Fibroblast of peridontal ligament (primary cell): ENCODE measurements around the gene SLC8B1.

Experiments
- DNase-seq: peaks from one replicate; pipeline ENCODE4 v3.0.0-alpha.2; 2010; ENCODE audit errors: extremely low read depth

Gene SLC8B1

GRCh38 chr12:113270709-113271009 is 64.2 kb downstream of the SLC8B1 start:
- DNase-seq, result no peak

- DNase-seq, result no peak
Observed at GRCh38 chr12:113269257-113269943, 65.5 kb downstream of the SLC8B1 start.

- no peak for DNase-seq
Observed at GRCh38 chr12:113268621-113269020, 66.3 kb downstream of the SLC8B1 start.

DNA sequence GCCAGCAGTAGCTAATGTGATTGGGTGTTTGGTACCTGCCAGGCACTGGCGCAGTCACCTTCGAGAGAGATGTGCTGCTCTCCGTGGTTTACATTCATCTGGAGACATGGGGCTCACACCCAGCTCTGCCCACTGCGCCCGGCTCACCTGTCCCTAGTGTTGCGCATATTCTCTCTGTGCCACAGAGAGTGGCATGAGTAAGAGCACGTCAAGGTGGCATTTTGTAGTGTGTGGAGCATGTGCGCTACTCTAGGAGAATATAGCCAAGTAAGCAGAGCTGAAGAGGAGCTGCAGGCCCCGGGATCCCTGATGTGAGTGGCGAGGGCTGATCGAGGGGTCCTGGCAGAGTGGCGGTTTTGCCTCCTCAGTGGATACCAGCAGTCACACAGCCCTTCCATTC is 66.8 kb downstream of the SLC8B1 start:
- DNase-seq, result no peak

DNA sequence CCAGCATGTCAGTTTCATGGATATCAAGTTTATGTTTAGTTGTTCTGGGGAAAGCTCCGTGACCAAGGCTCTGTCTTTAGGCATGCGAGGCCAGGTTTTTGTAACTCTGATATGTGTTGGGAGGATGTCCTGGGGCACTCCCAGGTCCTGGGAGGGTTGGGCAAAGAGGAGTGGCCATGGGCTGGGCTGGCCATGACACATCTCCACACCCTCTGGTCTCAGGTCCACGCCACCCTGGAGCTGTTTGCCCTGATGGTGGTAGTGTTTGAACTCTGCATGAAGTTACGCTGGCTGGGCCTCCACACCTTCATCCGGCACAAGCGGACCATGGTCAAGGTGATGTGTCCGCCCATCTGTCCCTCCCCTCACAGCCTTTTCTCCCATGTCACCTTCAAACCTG is 67.3 kb downstream of the SLC8B1 start:
- no peak for DNase-seq

- no peak for DNase-seq
Observed at GRCh38 chr12:113266106-113266895, 68.6 kb downstream of the SLC8B1 start.

DNA sequence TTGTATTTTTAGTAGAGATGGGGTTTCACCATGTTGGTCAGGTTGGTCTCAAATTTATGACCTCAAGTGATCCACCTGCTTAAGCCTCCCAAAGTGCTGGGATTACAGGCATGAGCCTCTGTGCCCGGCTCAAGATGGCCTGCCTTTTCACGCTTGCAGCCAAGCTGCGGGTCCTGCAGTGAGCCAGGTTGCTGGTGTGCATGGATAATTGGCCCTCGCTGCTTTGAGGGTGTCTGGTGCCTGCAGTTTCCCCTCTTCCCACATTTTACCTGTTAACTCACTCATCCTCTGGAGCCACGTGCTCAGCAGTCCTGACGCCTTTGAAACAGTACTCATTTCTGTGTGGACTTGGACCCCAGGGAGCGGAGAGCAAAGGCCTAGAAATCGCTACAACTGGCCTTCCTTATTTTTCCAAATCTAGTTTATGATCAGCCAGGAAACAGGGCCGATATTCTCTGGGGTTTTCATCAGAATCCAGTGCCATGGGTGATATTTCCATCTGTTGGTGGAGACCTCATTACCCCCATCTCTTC is 71.4 kb downstream of the SLC8B1 start:
- no peak for DNase-seq

DNA sequence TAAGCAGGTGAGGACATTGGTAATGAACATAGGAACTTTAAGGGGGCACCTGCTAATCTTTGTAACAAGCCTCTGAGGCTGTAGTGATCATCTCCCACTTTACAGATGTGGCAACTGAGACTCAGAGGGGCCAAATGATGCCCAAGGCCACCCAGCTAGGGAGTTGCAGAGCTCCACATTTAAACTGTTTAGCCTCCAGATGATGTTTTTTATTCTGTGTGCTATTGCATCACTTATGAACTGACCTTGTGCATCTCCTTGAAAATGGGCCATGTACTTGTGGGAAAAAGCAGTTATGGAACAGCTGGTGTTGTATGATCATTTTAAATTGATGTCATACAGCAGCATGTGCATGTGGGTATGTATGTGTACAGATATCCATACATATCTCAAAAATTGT is 72.2 kb downstream of the SLC8B1 start:
- peak; percentile 43 for DNase-seq

DNA sequence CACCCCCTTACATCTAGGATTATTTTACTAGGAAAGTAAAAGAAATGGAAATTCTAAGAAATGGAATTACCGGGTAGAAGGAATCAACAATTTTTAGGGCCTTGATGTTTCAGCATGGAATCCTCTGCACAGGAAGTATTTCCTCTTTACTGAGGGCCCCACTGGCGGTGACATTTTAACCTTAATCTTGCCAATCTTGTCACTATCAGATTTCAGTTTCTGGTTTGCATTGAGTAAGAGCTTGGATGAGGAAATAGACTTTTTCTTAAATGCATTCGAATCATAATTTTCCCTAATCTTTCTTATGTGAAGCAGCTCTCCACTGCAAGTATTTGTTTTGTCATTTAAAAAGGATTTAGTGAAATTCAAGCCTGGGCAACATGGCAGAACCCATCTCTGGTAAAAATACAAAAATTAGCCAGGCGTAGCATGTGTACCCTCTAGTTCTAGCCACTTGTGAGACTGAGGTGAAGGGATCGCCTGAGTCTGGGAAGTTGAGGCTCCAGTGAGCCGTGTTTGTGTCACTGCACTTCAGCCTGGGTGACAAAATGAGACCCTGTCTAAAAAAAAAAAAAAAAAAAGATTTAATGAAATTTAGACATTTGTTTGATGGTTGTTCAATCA is 73.0 kb downstream of the SLC8B1 start:
- peak; percentile 53 for DNase-seq

DNA sequence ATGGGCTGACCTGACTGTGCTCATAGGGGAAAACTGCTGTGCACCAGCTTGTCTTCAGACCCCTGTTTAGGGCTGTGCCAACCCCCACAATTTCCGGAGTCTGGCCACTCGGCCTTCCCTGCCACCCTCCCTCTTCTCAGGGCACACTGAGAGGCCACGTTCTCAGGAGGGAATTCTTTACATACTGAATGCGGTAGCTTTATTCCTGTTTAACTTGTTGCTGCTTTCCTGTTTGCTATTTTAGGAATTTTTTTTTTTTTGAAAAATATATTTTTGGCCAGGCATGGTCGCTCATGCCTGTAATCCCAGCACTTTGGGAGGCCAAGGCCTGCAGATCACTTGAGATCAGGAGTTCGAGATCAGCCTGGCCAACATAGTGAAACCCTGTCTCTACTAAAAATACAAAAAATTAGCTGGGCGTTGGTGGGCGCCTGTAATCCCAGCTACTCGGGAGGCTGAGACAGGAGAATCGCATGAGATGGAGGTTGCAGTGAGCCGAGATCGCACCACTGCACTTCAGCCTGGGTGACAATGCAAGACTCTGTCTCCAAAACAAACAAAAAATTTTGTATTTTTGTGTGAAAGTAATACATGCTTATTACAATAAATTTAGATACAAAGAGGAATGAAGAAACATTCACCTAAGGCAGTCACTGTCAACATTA is 74.1 kb downstream of the SLC8B1 start:
- no peak for DNase-seq

GRCh38 chr12:113260127-113260526 is 74.8 kb downstream of the SLC8B1 start:
- no peak for DNase-seq

- DNase-seq, result no peak
Observed at GRCh38 chr12:113257564-113257963, 77.3 kb downstream of the SLC8B1 start.

DNA sequence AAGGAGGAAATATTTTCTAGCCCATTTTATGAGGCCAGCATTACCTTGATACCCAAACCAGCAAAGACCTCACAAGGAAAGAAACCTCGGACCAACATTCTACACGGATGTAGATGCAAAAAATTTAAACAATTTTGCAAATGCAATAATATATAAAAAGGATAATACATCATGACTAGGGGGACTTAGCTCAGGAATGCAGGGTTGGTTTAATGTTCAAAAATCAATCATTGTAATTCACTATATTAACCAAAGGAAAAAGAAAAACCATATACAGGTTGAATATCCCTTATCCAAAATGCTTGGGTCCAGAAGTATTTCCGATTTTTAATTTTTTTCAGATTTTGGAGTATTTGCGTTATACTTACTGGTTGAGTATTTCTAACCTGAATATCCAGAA is 80.6 kb downstream of the SLC8B1 start:
- no peak for DNase-seq

GRCh38 chr12:113253532-113254285 is 81.2 kb downstream of the SLC8B1 start:
- DNase-seq, result no peak

DNA sequence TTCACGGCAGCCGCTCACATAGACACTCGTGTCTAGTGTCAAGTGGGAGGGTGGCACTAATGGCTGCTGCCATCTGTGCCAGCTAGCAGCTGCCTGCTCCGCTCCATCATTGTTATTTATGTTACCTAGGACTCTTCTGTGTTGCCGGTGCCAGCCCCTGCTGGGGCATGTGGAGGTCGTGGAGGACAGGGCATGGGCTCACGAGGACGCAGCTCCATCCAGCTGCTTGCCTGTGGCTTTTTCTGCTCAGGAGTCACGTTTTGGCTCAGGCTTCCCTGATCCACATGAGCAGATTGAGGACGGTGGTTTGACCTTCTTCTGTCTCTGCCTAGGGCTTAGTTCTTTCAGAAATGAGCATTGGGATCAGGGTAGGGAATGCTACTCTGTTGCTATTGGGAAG is 82.4 kb downstream of the SLC8B1 start:
- no peak for DNase-seq

GRCh38 chr12:113251404-113252070 is 83.4 kb downstream of the SLC8B1 start:
- no peak for DNase-seq

GRCh38 chr12:113250045-113250444 is 84.9 kb downstream of the SLC8B1 start:
- DNase-seq, result no peak

GRCh38 chr12:113249546-113249945 is 85.4 kb downstream of the SLC8B1 start:
- no peak for DNase-seq

GRCh38 chr12:113248842-113249435 is 86.0 kb downstream of the SLC8B1 start:
- DNase-seq, result no peak
